Gastrocnemius medialis (tissue), 4 donors: ENCODE data around the gene TMEM61. TPM values are rescaled to one million over a fixed set of nuclear protein-coding genes. Genes with fewer than 3 reads are reported as not detected.

Experiments used
- ATAC-seq, 2 donors: fragments of 150-250 bp; one replicate each; pipeline ENCODE4 v1.9.1; 2016
- DNase-seq, 2 donors: peaks; one replicate each; pipeline ENCODE4 v3.0.0-alpha.2; 2019
- H3K27ac ChIP-seq, 4 donors: fragments of 200-600 bp; sonication (generic); 1 replicate in 1 of 4; 2 replicates in 3 of 4; pipeline ENCODE4 v1.5.1; 2016 to 2018; ENCODE audit warnings: mild to moderate bottlenecking in 2 of 4, moderate library complexity in 1 of 4
- H3K27me3 ChIP-seq, 3 donors: fragments of 200-600 bp; sonication (generic) in 2 of 3; 1 replicate in 1 of 3; 2 replicates in 2 of 3; pipeline versions ENCODE4 v1.5.1 to v1.6.0; 2016 to 2019; ENCODE audit warnings: mild to moderate bottlenecking in 1 of 3, moderate library complexity in 1 of 3
- H3K36me3 ChIP-seq, 2 donors: fragments of 200-600 bp; sonication (generic) in 1 of 2; one replicate each; pipeline ENCODE4 v1.5.1; 2017 to 2018
- H3K4me1 ChIP-seq, 2 donors: fragments of 200-600 bp; sonication (generic) in 1 of 2; one replicate each; pipeline ENCODE4 v1.5.1; 2016 to 2017; ENCODE audit warnings: mild to moderate bottlenecking in 2 of 2
- H3K4me3 ChIP-seq, 4 donors: fragments of 200-600 bp; sonication (generic) in 3 of 4; 1 replicate in 1 of 4; 2 replicates in 3 of 4; pipeline ENCODE4 v1.5.1; 2016 to 2019; ENCODE audit warnings: mild to moderate bottlenecking in 2 of 4
- H3K9me3 ChIP-seq, 3 donors: fragments of 200-600 bp; sonication (generic) in 2 of 3; 1 replicate in 1 of 3; 2 replicates in 2 of 3; pipeline ENCODE4 v1.5.1; 2016 to 2019
- CTCF ChIP-seq, 5 experiments: fragments of 450-650 bp in 3 of 5; fragments of 200-600 bp in 2 of 5; sonication (generic) in 2 of 5; IDR thresholded peaks in 4 of 5; conservative IDR thresholded peaks in 1 of 5; 1 replicate in 4 of 5; 2 replicates in 1 of 5; pipeline ENCODE4 v1.5.1; 2016 to 2019; ENCODE audit warnings: antibody characterized with exemption in 5 of 5, mild to moderate bottlenecking in 3 of 5, moderate library complexity in 3 of 5
- POLR2A ChIP-seq, 2 donors: fragments of 450-650 bp; IDR thresholded peaks; one replicate each; pipeline ENCODE4 v1.6.1; 2017; ENCODE audit warnings: antibody characterized with exemption in 2 of 2, mild to moderate bottlenecking in 2 of 2, moderate library complexity in 2 of 2
- in situ Hi-C, 4 donors: fragments of 200-750 bp; cut with MboI; loops; one replicate each; pipeline versions ENCODE4 v1.15.0 to v1.8.0; 2017; ENCODE audit warnings: low sequenced_read_pairs in 4 of 4
- intact Hi-C: fragments of 100-400 bp; cut with DNase I; formaldehyde crosslinking; loops from one replicate; pipeline ENCODE4 v1.15.1; 2023; ENCODE audit warnings: low total_unique reads
- total RNA-seq, 4 donors: library from RNA; depleted of rRNA; stranded (reverse); fragments of >200 nt; gene quantifications; one replicate each; pipeline versions ENCODE4 v1.1.0 to v1.2.3, GENCODE V29; 2016

Gene TMEM61
- total RNA-seq, 4 donors from 2014 or later, result 0.58 TPM; not detected in 3

- in situ Hi-C loops, result no loop called here
- TF ChIP-seq POLR2A (IDR thresholded peaks at IDR 0.05) (no peak), CTCF (IDR thresholded peaks at IDR 0.05 in 4 of 5, conservative IDR thresholded peaks at IDR 0.05 in 1 of 5) (no peak)
- H3K4me3 ChIP-seq, result no peak overlapping the region
- H3K9me3 ChIP-seq, result no peaks in the 10 kb centered on the region
- no peaks in the 10 kb centered on the region for H3K27me3 ChIP-seq
- H3K36me3 ChIP-seq, result no peaks in the 10 kb centered on the region
- peaks cover 0 to 5% of the 10 kb centered on the region in 2 donors for H3K4me1 ChIP-seq
- DNase-seq (no peak), ATAC-seq (no peak)
- intact Hi-C loops, result no loop called here
- no peak overlapping the region for H3K27ac ChIP-seq
Observed at GRCh38 chr1:54979327-54979891, 1.0 kb upstream of the TMEM61 start.

- Histone ChIP-seq H3K4me1 (peaks cover 0 to 5% of the 10 kb centered on the region in 2 donors), H3K36me3 (no peaks in the 10 kb centered on the region), H3K9me3 (no peaks in the 10 kb centered on the region), H3K4me3 (peak overlapping the region; percentile 49 to 54 (median 52)), H3K27me3 (no peaks in the 10 kb centered on the region), H3K27ac (no peak overlapping the region)
- DNase-seq, result no peak
- intact Hi-C loops (no loop called here), in situ Hi-C loops (no loop called here)
- ATAC-seq, result no peak
- TF ChIP-seq CTCF (IDR thresholded peaks at IDR 0.05 in 4 of 5, conservative IDR thresholded peaks at IDR 0.05 in 1 of 5) (no peak), POLR2A (IDR thresholded peaks at IDR 0.05) (no peak)
Observed at GRCh38 chr1:54980046-54980527, 341 bp upstream of the TMEM61 start.

- intact Hi-C loops (no loop called here), in situ Hi-C loops (no loop called here)
- no peaks in the 10 kb centered on the region for H3K27me3 ChIP-seq
Observed at GRCh38 chr1:54981466-54981865, 1.0 kb downstream of the TMEM61 start.

GRCh38 chr1:54982739-54983138 lies 2.3 kb downstream of the TMEM61 start:
- Histone ChIP-seq H3K4me3 (no peak overlapping the region), H3K9me3 (no peaks in the 10 kb centered on the region), H3K27ac (no peak overlapping the region), H3K27me3 (no peaks in the 10 kb centered on the region), H3K4me1 (peaks cover 0 to 5% of the 10 kb centered on the region in 2 donors), H3K36me3 (no peaks in the 10 kb centered on the region)
- no peak for ATAC-seq
- intact Hi-C loops (no loop called here), in situ Hi-C loops (no loop called here)
- TF ChIP-seq CTCF (IDR thresholded peaks at IDR 0.05 in 4 of 5, conservative IDR thresholded peaks at IDR 0.05 in 1 of 5), result no peak
- no peak for TF ChIP-seq POLR2A (IDR thresholded peaks at IDR 0.05)
- no peak for DNase-seq

More at GRCh38 chr1:54981466-54981865, 1.0 kb downstream of the TMEM61 start:
- TF ChIP-seq POLR2A (IDR thresholded peaks at IDR 0.05) (no peak), CTCF (IDR thresholded peaks at IDR 0.05 in 4 of 5, conservative IDR thresholded peaks at IDR 0.05 in 1 of 5) (no peak)
- H3K36me3 ChIP-seq, result no peaks in the 10 kb centered on the region
- DNase-seq (no peak), ATAC-seq (no peak)
- H3K9me3 ChIP-seq, result no peaks in the 10 kb centered on the region
- no peak overlapping the region for H3K27ac ChIP-seq
- peaks cover 0 to 5% of the 10 kb centered on the region in 2 donors for H3K4me1 ChIP-seq
- H3K4me3 ChIP-seq, result no peak overlapping the region
